HepG2 (cell line): ENCODE measurements around the gene CUL1. TPM values are rescaled to one million over a fixed set of nuclear protein-coding genes. Genes with fewer than 3 reads are reported as not detected.
A peak's percentile ranks its signal among the peaks of the same experiment; 100 is the strongest.

Experiments
- AGO2 ChIP-seq: fragments of 200-400 bp; formaldehyde crosslinking; optimal IDR thresholded peaks from 2 replicates; pipeline ENCODE3; 2017; ENCODE audit warnings: mild to moderate bottlenecking, low read depth, low read length, moderate library complexity
- DNMT3B ChIP-seq: conservative IDR thresholded peaks from 2 replicates; pipeline ENCODE4 v1.6.1; 2016; ENCODE audit warnings: missing biosample characterization, control low read depth
- ELF1 ChIP-seq: sonication (generic); formaldehyde crosslinking; IDR thresholded peaks from 2 replicates; pipeline ENCODE4 v1.4.0; 2020; ENCODE audit warnings: missing genetic modification reagents
- IKZF4 ChIP-seq: sonication (generic); formaldehyde crosslinking; IDR thresholded peaks from 2 replicates; pipeline ENCODE4 v1.5.1; 2020; ENCODE audit warnings: borderline replicate concordance, mild to moderate bottlenecking, low read depth, missing genetic modification reagents; ENCODE audit errors: not compliant biosample characterization
- KAT2B ChIP-seq: fragments of 150-350 bp; IDR thresholded peaks from 2 replicates; pipeline ENCODE4 v1.6.1; 2014; ENCODE audit warnings: low read depth, low read length, borderline replicate concordance
- KDM5A ChIP-seq: fragments of 200-600 bp; sonication (generic); IDR thresholded peaks from 2 replicates; pipeline ENCODE4 v1.7.0; 2018; ENCODE audit warnings: antibody characterized with exemption, mild to moderate bottlenecking, low read length, borderline replicate concordance
- NFAT5 ChIP-seq: sonication (generic); formaldehyde crosslinking; IDR thresholded peaks from 2 replicates; pipeline ENCODE4 v1.4.0; 2020; ENCODE audit warnings: missing genetic modification reagents
- NPAS2 ChIP-seq: sonication (generic); formaldehyde crosslinking; IDR thresholded peaks from 2 replicates; pipeline ENCODE4 v1.8.0; 2022; ENCODE audit warnings: mild to moderate bottlenecking, missing genetic modification reagents, borderline replicate concordance
- NR2F1 ChIP-seq, 2 experiments: fragments of 450-650 bp in 1 of 2; formaldehyde crosslinking in 1 of 2; IDR thresholded peaks; 2 replicates each; pipeline versions ENCODE4 v1.5.0 to v1.6.1; 2016 to 2020; ENCODE audit warnings: mild to moderate bottlenecking in 1 of 2, missing compliant biosample characterization in 1 of 2, missing genetic modification reagents in 1 of 2, moderate library complexity in 1 of 2
- NR2F2 ChIP-seq: IDR thresholded peaks from 2 replicates; pipeline ENCODE4 v1.6.1; 2012; ENCODE audit warnings: low read depth, inconsistent platforms, borderline replicate concordance
- PHB2 ChIP-seq: fragments of 450-650 bp; IDR thresholded peaks from 2 replicates; pipeline ENCODE4 v1.6.1; 2018; ENCODE audit not compliant: partially characterized antibody
- PITX1 ChIP-seq: sonication (generic); formaldehyde crosslinking; IDR thresholded peaks from 2 replicates; pipeline ENCODE4 v1.5.1; 2020; ENCODE audit warnings: mild to moderate bottlenecking, missing genetic modification reagents
- SNAPC5 ChIP-seq: sonication (generic); formaldehyde crosslinking; IDR thresholded peaks from 2 replicates; pipeline ENCODE4 v1.8.1; 2023; ENCODE audit warnings: mild to moderate bottlenecking, missing genetic modification reagents, borderline replicate concordance
- SP4 ChIP-seq: sonication (generic); formaldehyde crosslinking; IDR thresholded peaks from 2 replicates; pipeline ENCODE4 v1.8.1; 2023; ENCODE audit warnings: mild to moderate bottlenecking, missing genetic modification reagents
- TMF1 ChIP-seq: sonication (generic); formaldehyde crosslinking; IDR thresholded peaks from 2 replicates; pipeline ENCODE4 v1.8.1; 2022; ENCODE audit warnings: low read depth, missing genetic modification reagents
- ZNF24 ChIP-seq: fragments of 450-650 bp; IDR thresholded peaks from 2 replicates; pipeline ENCODE4 v1.6.1; 2017; ENCODE audit warnings: antibody characterized with exemption, mild to moderate bottlenecking
- ZNF432 ChIP-seq: sonication (generic); formaldehyde crosslinking; IDR thresholded peaks from 2 replicates; pipeline ENCODE4 v1.5.0; 2020; ENCODE audit warnings: missing genetic modification reagents, mild to moderate bottlenecking, borderline replicate concordance
- ZNF629 ChIP-seq: sonication (generic); formaldehyde crosslinking; conservative IDR thresholded peaks from 2 replicates; pipeline ENCODE4 v1.5.0; 2020; ENCODE audit warnings: missing genetic modification reagents
- polyA plus RNA-seq, 8 experiments: library from polyadenylated mRNA; depleted of rRNA in 3 of 8; stranded (reverse) in 7 of 8; unstranded in 1 of 8; fragments of >200 nt; fragmentation: Illumina TruSeq in 4 of 8; extraction: Trizol in 4 of 8; gene quantifications; 2 replicates each; pipeline versions ENCODE4 v1.2.1 to v1.2.3, GENCODE V29; 2011 to 2016; ENCODE audit warnings: low read depth in 4 of 8, missing spikeins in 1 of 8, mixed read lengths in 1 of 8; ENCODE audit not compliant: insufficient read depth in 1 of 8
- total RNA-seq, 5 experiments: library from RNA; depleted of rRNA; stranded (reverse); fragments of >200 nt; fragmentation: Illumina TruSeq; extraction: Trizol; gene quantifications; 2 replicates each; pipeline ENCODE4 v1.2.3, GENCODE V29; 2016; ENCODE audit warnings: low read depth in 1 of 5
- TF ChIP-seq, protein P1 (sequence below): sonication (generic); formaldehyde crosslinking; IDR thresholded peaks from 2 replicates; pipeline ENCODE4 v1.4.0; 2020; ENCODE audit warnings: missing genetic modification reagents, mild to moderate bottlenecking, borderline replicate concordance
- TF ChIP-seq, protein P2 (sequence below): IDR thresholded peaks from 2 replicates; pipeline ENCODE4 v1.6.1; 2016; ENCODE audit warnings: mild to moderate bottlenecking, missing biosample characterization, missing genetic modification reagents

The CUL1 gene
- total and polyA plus RNA-seq, 2 of the 13 experiments (the other 11 are each of a cell fraction or from before 2014, with no cell fraction given) = 30.1 to 45.9 TPM

GRCh38 chr7:148699024-148699781 is 500 bp downstream of the CUL1 start (continued):
- TF ChIP-seq, protein P1, sequence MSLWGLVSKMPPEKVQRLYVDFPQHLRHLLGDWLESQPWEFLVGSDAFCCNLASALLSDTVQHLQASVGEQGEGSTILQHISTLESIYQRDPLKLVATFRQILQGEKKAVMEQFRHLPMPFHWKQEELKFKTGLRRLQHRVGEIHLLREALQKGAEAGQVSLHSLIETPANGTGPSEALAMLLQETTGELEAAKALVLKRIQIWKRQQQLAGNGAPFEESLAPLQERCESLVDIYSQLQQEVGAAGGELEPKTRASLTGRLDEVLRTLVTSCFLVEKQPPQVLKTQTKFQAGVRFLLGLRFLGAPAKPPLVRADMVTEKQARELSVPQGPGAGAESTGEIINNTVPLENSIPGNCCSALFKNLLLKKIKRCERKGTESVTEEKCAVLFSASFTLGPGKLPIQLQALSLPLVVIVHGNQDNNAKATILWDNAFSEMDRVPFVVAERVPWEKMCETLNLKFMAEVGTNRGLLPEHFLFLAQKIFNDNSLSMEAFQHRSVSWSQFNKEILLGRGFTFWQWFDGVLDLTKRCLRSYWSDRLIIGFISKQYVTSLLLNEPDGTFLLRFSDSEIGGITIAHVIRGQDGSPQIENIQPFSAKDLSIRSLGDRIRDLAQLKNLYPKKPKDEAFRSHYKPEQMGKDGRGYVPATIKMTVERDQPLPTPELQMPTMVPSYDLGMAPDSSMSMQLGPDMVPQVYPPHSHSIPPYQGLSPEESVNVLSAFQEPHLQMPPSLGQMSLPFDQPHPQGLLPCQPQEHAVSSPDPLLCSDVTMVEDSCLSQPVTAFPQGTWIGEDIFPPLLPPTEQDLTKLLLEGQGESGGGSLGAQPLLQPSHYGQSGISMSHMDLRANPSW (CRISPR knock-in tag) = no peak
- TF ChIP-seq PHB2 (no peak), SNAPC5 (CRISPR knock-in tag) (no peak), NPAS2 (no peak), ZNF24 (no peak), KDM5A (no peak), PITX1 (CRISPR knock-in tag) (no peak), TMF1 (CRISPR knock-in tag) (no peak), ZNF432 (CRISPR knock-in tag) (no peak), SP4 (CRISPR knock-in tag) (peak; percentile 10; the same call in 1 of the 2 replicates), ELF1 (CRISPR knock-in tag) (0 out of 2 replicates have a peak, but pooled peaks have one; percentile 24), DNMT3B (CRISPR knock-in tag) (no peak), ZNF629 (no peak), NR2F2 (no peak), IKZF4 (peak; percentile 62), KAT2B (no peak), NFAT5 (CRISPR knock-in tag) (0 out of 2 replicates have a peak, but pooled peaks have one; percentile 59), NR2F1 (CRISPR knock-in tag; IDR thresholded peaks at IDR 0.05) (no peak), AGO2 (peak; percentile 89)
- TF ChIP-seq, protein P2, sequence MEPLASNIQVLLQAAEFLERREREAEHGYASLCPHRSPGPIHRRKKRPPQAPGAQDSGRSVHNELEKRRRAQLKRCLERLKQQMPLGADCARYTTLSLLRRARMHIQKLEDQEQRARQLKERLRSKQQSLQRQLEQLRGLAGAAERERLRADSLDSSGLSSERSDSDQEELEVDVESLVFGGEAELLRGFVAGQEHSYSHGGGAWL (CRISPR knock-in tag) = no peak; the same call in 1 of the 2 replicates
